Left lung (tissue), 10 donors: ENCODE data around the gene PAX5. TPM values are rescaled to one million over a fixed set of nuclear protein-coding genes. Genes with fewer than 3 reads are reported as not detected.
A peak's percentile ranks its signal among the peaks of the same experiment; 100 is the strongest.

Experiments used
- ATAC-seq: fragments of 200-7000 bp; cut with Tn5 transposase; one replicate; pipeline ENCODE4 v1.9.1; 2020; ENCODE audit warnings: moderate library complexity
- DNase-seq, 4 donors: peaks; one replicate each; pipeline ENCODE4 v3.0.0-alpha.2; 2013 to 2020
- H3K27ac ChIP-seq, 2 donors: fragments of 200-600 bp; sonication (generic) in 1 of 2; one replicate each; pipeline versions ENCODE4 v1.5.0 to v1.8.0; 2020 to 2021
- H3K27me3 ChIP-seq, 2 donors: fragments of 200-600 bp; sonication (generic) in 1 of 2; one replicate each; pipeline versions ENCODE4 v1.5.0 to v1.8.0; 2020 to 2021
- H3K36me3 ChIP-seq, 2 donors: fragments of 200-600 bp; sonication (generic) in 1 of 2; one replicate each; pipeline versions ENCODE4 v1.5.0 to v1.8.0; 2020 to 2021
- H3K4me1 ChIP-seq, 2 donors: fragments of 200-600 bp; one replicate each; pipeline ENCODE4 v1.8.0; 2021
- H3K4me3 ChIP-seq, 2 donors: fragments of 200-600 bp; sonication (generic) in 1 of 2; one replicate each; pipeline versions ENCODE4 v1.5.0 to v1.8.0; 2020 to 2021; ENCODE audit warnings: mild to moderate bottlenecking in 1 of 2
- H3K9me3 ChIP-seq, 2 donors: fragments of 200-600 bp; sonication (generic) in 1 of 2; one replicate each; pipeline versions ENCODE4 v1.5.0 to v1.8.0; 2020 to 2021
- CTCF ChIP-seq, 2 donors: fragments of 200-600 bp; sonication (generic) in 1 of 2; IDR thresholded peaks; one replicate each; pipeline versions ENCODE4 v1.5.0 to v1.8.0; 2021; ENCODE audit warnings: antibody characterized with exemption in 2 of 2
- intact Hi-C, 2 donors: fragments of 100-400 bp; cut with DNase I; formaldehyde crosslinking; loops; one replicate each; pipeline versions ENCODE4 v1.11.2 to v1.14.2; 2022
- polyA plus RNA-seq, 6 donors: library from polyadenylated mRNA; unstranded; fragments of 120-200 nt; gene quantifications; one replicate each; pipeline ENCODE4 v1.2.1, GENCODE V29; 2013; ENCODE audit not compliant: insufficient read length in 6 of 6
- total RNA-seq, 2 donors: library from RNA; stranded (reverse); fragmentation: NEBNext Ultra II Directional; extraction: Animal tissue kit (Norgen Biotek cat#: 25700); gene quantifications; one replicate each; pipeline ENCODE4 v1.2.1, GENCODE V29; 2021
- donor health status: DM: no; HTN: yes; CAD: no.
- donor health status: DM: no; HTN: no; CAD: no.

The PAX5 gene
- total and polyA plus RNA-seq, 8 donors: 0.03 to 0.65 (median 0.13) TPM

DNA sequence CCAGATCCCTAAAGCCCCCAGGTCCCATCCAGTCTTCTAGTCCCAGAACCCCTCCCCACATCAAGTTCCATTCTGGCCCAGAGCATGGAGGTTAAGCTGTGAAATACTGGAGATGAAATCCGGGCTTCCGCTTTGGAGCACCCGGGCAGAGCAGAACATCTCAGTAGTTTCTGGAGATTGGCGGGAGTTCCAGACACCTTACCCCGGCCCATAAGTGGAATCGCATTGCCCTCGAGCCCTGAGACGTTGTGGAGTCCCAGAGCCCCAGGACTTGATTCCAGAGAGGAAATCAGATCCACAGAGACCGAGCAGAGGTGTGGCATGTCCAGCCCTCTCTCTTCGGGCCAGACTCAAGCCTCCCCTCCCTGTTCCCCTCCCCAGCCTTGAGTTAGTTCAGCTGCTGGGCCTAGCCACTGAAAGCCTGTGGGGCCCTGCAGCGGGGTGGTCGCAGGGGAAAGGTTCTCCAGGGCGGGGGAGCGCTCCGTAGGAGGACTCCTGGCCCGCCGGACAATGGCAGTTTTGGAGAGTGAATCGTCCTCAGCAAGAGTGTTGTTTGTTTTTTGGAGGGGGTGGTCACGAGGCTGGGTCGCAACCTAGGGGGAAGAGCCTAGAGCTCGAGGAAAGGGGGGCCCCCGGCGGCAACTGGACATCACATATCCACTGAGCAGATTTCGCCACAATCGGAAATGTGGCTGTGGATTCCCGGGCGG is 1.0 kb upstream of the PAX5 start:
- peaks cover 96 to 100% of the 10 kb centered on the region in 2 donors for H3K27me3 ChIP-seq
- H3K36me3 ChIP-seq: no peaks in the 10 kb centered on the region
- peaks cover 13 to 41% of the 10 kb centered on the region in 2 donors for H3K4me1 ChIP-seq
- ATAC-seq (no peak), DNase-seq (no peak)
- intact Hi-C loops: no loop called here
- TF ChIP-seq CTCF (IDR thresholded peaks at IDR 0.05): no peak
- H3K27ac ChIP-seq: no peak overlapping the region
- H3K4me3 ChIP-seq: no peak overlapping the region
- H3K9me3 ChIP-seq: no peaks in the 10 kb centered on the region

- Histone ChIP-seq H3K27ac (no peak overlapping the region), H3K27me3 (peaks cover 97 to 100% of the 10 kb centered on the region in 2 donors), H3K36me3 (no peaks in the 10 kb centered on the region), H3K4me1 (peaks cover 13 to 47% of the 10 kb centered on the region in 2 donors), H3K9me3 (no peaks in the 10 kb centered on the region), H3K4me3 (peak overlapping the region in 1 of 2 donors; percentile 16)
- intact Hi-C loops: no loop called here
- no peak for ATAC-seq
- no peak for TF ChIP-seq CTCF (IDR thresholded peaks at IDR 0.05)
- no peak for DNase-seq
These were observed 353 bp upstream of the PAX5 start for GRCh38 chr9:37034305-37034937.

GRCh38 chr9:37033141-37033540 is 927 bp downstream of the PAX5 start:
- peaks cover 97 to 100% of the 10 kb centered on the region in 2 donors for H3K27me3 ChIP-seq
- H3K4me1 ChIP-seq: peaks cover 13 to 47% of the 10 kb centered on the region in 2 donors
- H3K36me3 ChIP-seq: no peaks in the 10 kb centered on the region
- H3K9me3 ChIP-seq: no peaks in the 10 kb centered on the region
- DNase-seq (no peak), ATAC-seq (no peak)
- no peak for TF ChIP-seq CTCF (IDR thresholded peaks at IDR 0.05)
- intact Hi-C loops: no loop called here
- no peak overlapping the region for H3K4me3 ChIP-seq
- H3K27ac ChIP-seq: no peak overlapping the region

- H3K36me3 ChIP-seq: no peaks in the 10 kb centered on the region
- no peak for ATAC-seq
- no peak overlapping the region for H3K27ac ChIP-seq
- peaks cover 97 to 100% of the 10 kb centered on the region in 2 donors for H3K27me3 ChIP-seq
- TF ChIP-seq CTCF (IDR thresholded peaks at IDR 0.05): no peak
- H3K4me3 ChIP-seq: no peak overlapping the region
- intact Hi-C loops: no loop called here
- no peak for DNase-seq
- no peaks in the 10 kb centered on the region for H3K9me3 ChIP-seq
- H3K4me1 ChIP-seq: peaks cover 13 to 45% of the 10 kb centered on the region in 2 donors
These were observed 1.4 kb downstream of the PAX5 start for GRCh38 chr9:37032713-37033112.

GRCh38 chr9:37031902-37032301 is 2.2 kb downstream of the PAX5 start:
- Histone ChIP-seq H3K36me3 (no peaks in the 10 kb centered on the region), H3K9me3 (no peaks in the 10 kb centered on the region), H3K27ac (no peak overlapping the region), H3K27me3 (peaks cover 97 to 100% of the 10 kb centered on the region in 2 donors), H3K4me3 (no peak overlapping the region), H3K4me1 (peaks cover 14 to 46% of the 10 kb centered on the region in 2 donors)
- intact Hi-C loops: no loop called here
- no peak for TF ChIP-seq CTCF (IDR thresholded peaks at IDR 0.05)
- ATAC-seq: no peak
- no peak for DNase-seq
